C4-2B (cell line): Measurements from ENCODE around the gene KCNH6.

Source experiments
- ZFX ChIP-seq: fragments of 450-650 bp; IDR thresholded peaks from 2 replicates; pipeline ENCODE4 v1.6.1; 2017
- TF ChIP-seq, protein P1 (sequence below): fragments of 450-650 bp; conservative IDR thresholded peaks from 2 replicates; pipeline ENCODE4 v1.5.1; 2017; ENCODE audit warnings: mild to moderate bottlenecking

DNA sequence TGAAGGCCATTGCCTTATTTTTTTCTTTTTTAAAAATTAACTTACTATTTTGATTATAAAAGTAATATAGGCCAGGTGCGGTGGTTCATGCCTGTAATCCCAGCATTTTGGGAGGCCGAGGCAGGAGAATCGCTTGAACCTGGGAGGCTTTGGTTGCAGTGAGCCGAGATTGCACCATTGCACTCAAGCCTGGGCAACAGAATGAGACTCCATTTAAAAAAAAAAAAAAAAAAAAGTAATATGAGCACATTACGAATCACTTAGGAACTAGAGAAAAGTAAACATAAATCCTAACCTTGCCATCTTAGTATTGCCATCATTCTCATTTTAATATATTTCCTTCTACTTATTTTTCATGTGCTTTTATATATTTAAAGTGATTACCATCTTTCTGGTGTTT, 64.6 kb downstream of the KCNH6 start:
- no peak for TF ChIP-seq ZFX
- TF ChIP-seq, protein P1, sequence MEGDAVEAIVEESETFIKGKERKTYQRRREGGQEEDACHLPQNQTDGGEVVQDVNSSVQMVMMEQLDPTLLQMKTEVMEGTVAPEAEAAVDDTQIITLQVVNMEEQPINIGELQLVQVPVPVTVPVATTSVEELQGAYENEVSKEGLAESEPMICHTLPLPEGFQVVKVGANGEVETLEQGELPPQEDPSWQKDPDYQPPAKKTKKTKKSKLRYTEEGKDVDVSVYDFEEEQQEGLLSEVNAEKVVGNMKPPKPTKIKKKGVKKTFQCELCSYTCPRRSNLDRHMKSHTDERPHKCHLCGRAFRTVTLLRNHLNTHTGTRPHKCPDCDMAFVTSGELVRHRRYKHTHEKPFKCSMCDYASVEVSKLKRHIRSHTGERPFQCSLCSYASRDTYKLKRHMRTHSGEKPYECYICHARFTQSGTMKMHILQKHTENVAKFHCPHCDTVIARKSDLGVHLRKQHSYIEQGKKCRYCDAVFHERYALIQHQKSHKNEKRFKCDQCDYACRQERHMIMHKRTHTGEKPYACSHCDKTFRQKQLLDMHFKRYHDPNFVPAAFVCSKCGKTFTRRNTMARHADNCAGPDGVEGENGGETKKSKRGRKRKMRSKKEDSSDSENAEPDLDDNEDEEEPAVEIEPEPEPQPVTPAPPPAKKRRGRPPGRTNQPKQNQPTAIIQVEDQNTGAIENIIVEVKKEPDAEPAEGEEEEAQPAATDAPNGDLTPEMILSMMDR = no peak
